Stimulated activated CD8-positive, alpha-beta memory T cell treated with anti-CD3 and anti-CD28 coated beads, Interleukin-7, amount 100 ng/mL, for 24 hours (primary cell): ENCODE results near the gene ZBTB48.

Source experiments
- DNase-seq: peaks from one replicate; pipeline ENCODE4 v3.0.0-alpha.2; 2020; ENCODE audit warnings: low read depth

The ZBTB48 gene

GRCh38 chr1:6614019-6614928 lies 34.5 kb downstream of the ZBTB48 start:
- no peak for DNase-seq

GRCh38 chr1:6614929-6615785 lies 35.4 kb downstream of the ZBTB48 start:
- no peak for DNase-seq

GRCh38 chr1:6619045-6619444 lies 39.3 kb downstream of the ZBTB48 start:
- DNase-seq = no peak

GRCh38 chr1:6621429-6622391 lies 41.9 kb downstream of the ZBTB48 start:
- DNase-seq = no peak

- DNase-seq = no peak
Measured at GRCh38 chr1:6622396-6623152, 42.8 kb downstream of the ZBTB48 start.

GRCh38 chr1:6623269-6623965 lies 43.6 kb downstream of the ZBTB48 start:
- no peak for DNase-seq

GRCh38 chr1:6624710-6625583 lies 45.2 kb downstream of the ZBTB48 start, which contains the start of gene THAP3:
Gene THAP3 (plus strand): TSS chr1:6624868. CDS start chr1:6625219, 351 bp downstream.
- DNase-seq = peak; percentile 73

GRCh38 chr1:6625584-6626149 lies 45.9 kb downstream of the ZBTB48 start:
- no peak for DNase-seq

GRCh38 chr1:6627031-6627430 lies 47.2 kb downstream of the ZBTB48 start:
- DNase-seq = no peak

GRCh38 chr1:6627841-6628545 lies 48.2 kb downstream of the ZBTB48 start:
- no peak for DNase-seq

- no peak for DNase-seq
Measured at GRCh38 chr1:6628971-6629479, 49.2 kb downstream of the ZBTB48 start.

- DNase-seq = no peak
Measured at GRCh38 chr1:6630027-6630426, 50.2 kb downstream of the ZBTB48 start.

GRCh38 chr1:6631058-6631457 lies 51.3 kb downstream of the ZBTB48 start:
- no peak for DNase-seq

- no peak for DNase-seq
Measured at GRCh38 chr1:6632588-6633514, 53.1 kb downstream of the ZBTB48 start.

- DNase-seq = no peak
Measured at GRCh38 chr1:6634371-6635052, 54.7 kb downstream of the ZBTB48 start.

GRCh38 chr1:6635161-6635909 lies 55.5 kb downstream of the ZBTB48 start:
- no peak for DNase-seq
